SU-DHL-6 (cell line): ENCODE measurements around the gene KIF12.

Source experiments
- CTCF ChIP-seq: fragments of 200-600 bp; sonication (generic); IDR thresholded peaks from one replicate; pipeline ENCODE4 v1.5.1; 2017; ENCODE audit warnings: antibody characterized with exemption, mild to moderate bottlenecking, low read length, moderate library complexity; ENCODE audit not compliant: insufficient read depth, poor library complexity, severe bottlenecking
- EZH2phosphoT487 ChIP-seq: fragments of 200-600 bp; sonication (generic), shearing (Covaris generic); conservative IDR thresholded peaks from 2 replicates; pipeline ENCODE4 v1.6.1; 2018; ENCODE audit warnings: mild to moderate bottlenecking, antibody characterized with exemption, low read length, moderate library complexity, mixed read lengths

DNA sequence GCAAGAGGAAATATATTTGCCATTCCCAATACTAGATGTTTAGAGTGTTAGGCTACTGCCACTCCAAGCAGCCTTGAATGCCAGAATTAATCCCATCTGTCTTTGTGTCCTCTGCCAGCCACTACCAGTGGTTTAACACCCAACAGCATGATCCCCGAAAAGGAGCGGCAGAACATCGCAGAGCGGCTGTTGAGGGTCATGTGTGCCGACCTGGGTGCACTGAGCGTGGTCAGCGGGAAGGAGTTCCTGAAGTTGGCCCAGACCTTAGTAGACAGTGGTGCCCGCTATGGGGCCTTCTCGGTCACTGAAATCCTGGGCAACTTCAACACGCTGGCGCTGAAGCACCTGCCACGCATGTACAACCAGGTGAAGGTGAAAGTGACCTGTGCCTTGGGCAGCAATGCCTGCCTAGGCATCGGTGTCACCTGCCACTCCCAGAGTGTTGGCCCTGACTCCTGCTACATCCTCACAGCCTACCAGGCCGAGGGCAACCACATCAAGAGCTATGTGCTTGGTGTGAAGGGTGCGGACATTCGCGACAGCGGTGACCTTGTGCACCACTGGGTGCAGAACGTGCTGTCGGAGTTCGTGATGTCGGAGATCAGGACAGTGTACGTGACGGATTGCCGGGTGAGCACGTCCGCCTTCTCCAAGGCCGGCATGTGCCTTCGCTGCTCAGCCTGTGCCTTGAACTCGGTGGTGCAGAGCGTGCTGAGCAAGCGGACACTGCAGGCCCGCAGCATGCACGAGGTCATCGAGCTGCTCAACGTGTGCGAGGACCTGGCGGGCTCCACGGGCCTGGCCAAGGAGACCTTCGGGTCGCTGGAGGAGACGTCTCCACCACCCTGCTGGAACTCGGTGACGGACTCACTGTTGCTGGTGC, 50.3 kb downstream of the KIF12 start:
- TF ChIP-seq CTCF: no peak
- no peak for TF ChIP-seq EZH2phosphoT487
